Stimulated activated effector memory CD8-positive, alpha-beta T cell treated with anti-CD3 and anti-CD28 coated beads, Interleukin-12 subunit alpha, Interleukin-12 subunit beta, amount 100 ng/mL, for 72 hours (primary cell): ENCODE data around the gene PBLD.
"Not testable (repeated sequence)": the region's sequence is repeated elsewhere in the genome, so short reads cannot be mapped to it uniquely, and the experiment has no call there.

ENCODE experiments used
- ATAC-seq: fragments of 150-1000 bp; cut with Tn5 transposase; 2 replicates; pipeline ENCODE4 v1.10.0; 2021
- DNase-seq, 2 donors: peaks; one replicate each; pipeline ENCODE4 v3.0.0; 2021 to 2022; ENCODE audit warnings: low spot score in 2 of 2
- H3K27ac Mint-ChIP-seq: one replicate; pipeline ENCODE4 v1.8.0; 2022; ENCODE audit warnings: mild to moderate bottlenecking, mixed read lengths
- H3K36me3 Mint-ChIP-seq: one replicate; pipeline ENCODE4 v1.8.0; 2022; ENCODE audit warnings: mild to moderate bottlenecking, mixed read lengths
- H3K4me1 Mint-ChIP-seq: one replicate; pipeline ENCODE4 v1.8.0; 2022; ENCODE audit warnings: mixed read lengths
- H3K4me3 Mint-ChIP-seq: one replicate; pipeline ENCODE4 v1.8.0; 2022; ENCODE audit warnings: mild to moderate bottlenecking, mixed read lengths
- H3K9me3 Mint-ChIP-seq: one replicate; pipeline ENCODE4 v1.8.0; 2022; ENCODE audit warnings: mixed read lengths

PBLD gene

GRCh38 chr10:68336754-68337351, 4.1 kb upstream of the PBLD start:
- Mint-ChIP-seq H3K36me3 (peaks cover 100% of the 10 kb centered on the region), H3K4me1 (peaks cover 73% of the 10 kb centered on the region), H3K4me3 (peak overlapping the region; percentile 97), H3K9me3 (no peaks in the 10 kb centered on the region), H3K27ac (peak overlapping the region; percentile 100)
- DNase-seq (no peak), ATAC-seq (no peak)

GRCh38 chr10:68334672-68335467, 2.1 kb upstream of the PBLD start:
- Mint-ChIP-seq H3K4me1 (peaks cover 77% of the 10 kb centered on the region), H3K36me3 (peaks cover 91% of the 10 kb centered on the region), H3K9me3 (no peaks in the 10 kb centered on the region), H3K27ac (peak overlapping the region; percentile 100), H3K4me3 (peak overlapping the region; percentile 97)
- no peak for ATAC-seq
- no peak for DNase-seq

GRCh38 chr10:68333440-68334431, 1.0 kb upstream of the PBLD start:
- no peak for DNase-seq
- H3K4me1 Mint-ChIP-seq, result peaks cover 72% of the 10 kb centered on the region
- no peak for ATAC-seq
- no peaks in the 10 kb centered on the region for H3K9me3 Mint-ChIP-seq
- peaks cover 79% of the 10 kb centered on the region for H3K36me3 Mint-ChIP-seq
- peak overlapping the region; percentile 100 for H3K27ac Mint-ChIP-seq
- H3K4me3 Mint-ChIP-seq, result peak overlapping the region; percentile 97

GRCh38 chr10:68333058-68333395, 299 bp upstream of the PBLD start:
- ATAC-seq (no peak), DNase-seq (no peak)
- peaks cover 72% of the 10 kb centered on the region for H3K36me3 Mint-ChIP-seq
- no peaks in the 10 kb centered on the region for H3K9me3 Mint-ChIP-seq
- peaks cover 70% of the 10 kb centered on the region for H3K4me1 Mint-ChIP-seq
- H3K27ac Mint-ChIP-seq, result peak overlapping the region; percentile 100
- H3K4me3 Mint-ChIP-seq, result peak overlapping the region; percentile 97

- H3K27ac Mint-ChIP-seq, result peak within 1 kb of the TSS; percentile 100
- H3K9me3 Mint-ChIP-seq, result no peaks in the 10 kb centered on the region
- peaks cover 56% of the 10 kb centered on the region for H3K4me1 Mint-ChIP-seq
- ATAC-seq (peak; percentile 90), DNase-seq (peak; percentile 99)
- H3K4me3 Mint-ChIP-seq, result peak within 1 kb of the TSS; percentile 97
- H3K36me3 Mint-ChIP-seq, result peaks cover 58% of the 10 kb centered on the region
These were observed 1.1 kb downstream of the PBLD start, which contains the start of gene HNRNPH3 for GRCh38 chr10:68331455-68332258. Gene HNRNPH3 (plus strand): TSS chr10:68332064. CDS start chr10:68337222, 5,158 bp downstream.

- ATAC-seq, result no peak
- H3K4me1 Mint-ChIP-seq, result peaks cover 49% of the 10 kb centered on the region
- DNase-seq, result no peak
- H3K4me3 Mint-ChIP-seq, result peak overlapping the region; percentile 97
- H3K36me3 Mint-ChIP-seq, result peaks cover 51% of the 10 kb centered on the region
- H3K9me3 Mint-ChIP-seq, result no peaks in the 10 kb centered on the region
- H3K27ac Mint-ChIP-seq, result peak overlapping the region; percentile 100
These were observed 1.8 kb downstream of the PBLD start for GRCh38 chr10:68330852-68331454.

- DNase-seq, result no peak
- Mint-ChIP-seq H3K4me3 (no peak overlapping the region), H3K36me3 (peaks cover 37% of the 10 kb centered on the region), H3K27ac (no peak overlapping the region), H3K9me3 (no peaks in the 10 kb centered on the region), H3K4me1 (peaks cover 34% of the 10 kb centered on the region)
- ATAC-seq, result no peak
These were observed 3.2 kb downstream of the PBLD start for GRCh38 chr10:68329506-68329861.

- no peak overlapping the region for H3K27ac Mint-ChIP-seq
- ATAC-seq, result no peak
- no peaks in the 10 kb centered on the region for H3K9me3 Mint-ChIP-seq
- H3K4me3 Mint-ChIP-seq, result no peak overlapping the region
- DNase-seq, result no peak
- H3K36me3 Mint-ChIP-seq, result peaks cover 23% of the 10 kb centered on the region
- H3K4me1 Mint-ChIP-seq, result peaks cover 31% of the 10 kb centered on the region
These were observed 4.6 kb downstream of the PBLD start for GRCh38 chr10:68327889-68328786.

GRCh38 chr10:68324396-68324795, 8.3 kb downstream of the PBLD start:
- DNase-seq, H3K9me3 Mint-ChIP-seq, H3K4me3 Mint-ChIP-seq, H3K4me1 Mint-ChIP-seq, H3K36me3 Mint-ChIP-seq, H3K27ac Mint-ChIP-seq, ATAC-seq: not testable (repeated sequence)

GRCh38 chr10:68318331-68319059, 14.2 kb downstream of the PBLD start:
- H3K9me3 Mint-ChIP-seq, result peaks cover 8% of the 10 kb centered on the region
- ATAC-seq (no peak), DNase-seq (no peak)
- peaks cover 5% of the 10 kb centered on the region for H3K4me1 Mint-ChIP-seq
- H3K36me3 Mint-ChIP-seq, result no peaks in the 10 kb centered on the region
- no peak overlapping the region for H3K4me3 Mint-ChIP-seq
- no peak overlapping the region for H3K27ac Mint-ChIP-seq

GRCh38 chr10:68315582-68315981, 17.1 kb downstream of the PBLD start:
- ATAC-seq (no peak), DNase-seq (no peak)
- H3K4me3 Mint-ChIP-seq, result no peak overlapping the region

GRCh38 chr10:68314930-68315329, 17.8 kb downstream of the PBLD start:
- not testable (repeated sequence) for H3K27ac Mint-ChIP-seq, H3K9me3 Mint-ChIP-seq, ATAC-seq, H3K4me1 Mint-ChIP-seq, DNase-seq, H3K4me3 Mint-ChIP-seq, H3K36me3 Mint-ChIP-seq

More at GRCh38 chr10:68315582-68315981, 17.1 kb downstream of the PBLD start:
- Mint-ChIP-seq H3K4me1 (peaks cover 5% of the 10 kb centered on the region), H3K27ac (no peak overlapping the region), H3K9me3 (peaks cover 8% of the 10 kb centered on the region), H3K36me3 (no peaks in the 10 kb centered on the region)

GRCh38 chr10:68310531-68310930, 22.2 kb downstream of the PBLD start:
- no peaks in the 10 kb centered on the region for H3K36me3 Mint-ChIP-seq
- no peaks in the 10 kb centered on the region for H3K9me3 Mint-ChIP-seq
- ATAC-seq (no peak), DNase-seq (no peak)
- H3K27ac Mint-ChIP-seq, result no peak overlapping the region
- H3K4me3 Mint-ChIP-seq, result no peak overlapping the region
- H3K4me1 Mint-ChIP-seq, result peaks cover 5% of the 10 kb centered on the region
